ENCODE measurements around the gene SEMA4B.

DNA sequence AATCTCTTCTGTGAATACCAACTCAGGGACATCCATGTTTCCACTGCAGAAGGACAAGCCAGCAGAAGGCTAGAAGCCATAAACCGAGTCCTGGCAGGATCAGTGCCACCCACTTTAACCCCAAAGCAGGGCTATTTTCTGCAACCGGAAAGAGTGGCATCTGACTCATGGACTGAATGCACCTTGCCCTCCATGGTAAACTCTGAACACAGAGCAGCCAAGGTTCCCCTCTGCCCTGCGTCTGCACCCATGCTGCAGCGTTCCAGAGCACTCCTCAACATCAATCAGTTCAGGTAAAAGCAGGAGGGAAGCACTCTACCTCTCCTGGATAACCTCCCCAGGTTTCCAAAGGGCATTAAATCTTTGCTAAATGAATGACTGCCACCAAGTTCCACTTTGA lies 63.5 kb downstream of the SEMA4B start:
- no peak for TF ChIP-seq EZH2 (IDR thresholded peaks at IDR 0.05; ENCODE audit: insufficient read depth, poor library complexity, severe bottlenecking)
- TF ChIP-seq EZH2phosphoT487 (IDR thresholded peaks at IDR 0.05; ENCODE audit: insufficient read depth, low read depth), result no peak

All from GM23248 (cell line).